NT2/D1 (cell line): ENCODE measurements around the gene GMDS.

Source experiments
- SUZ12 ChIP-seq: IDR thresholded peaks from 2 replicates; pipeline ENCODE4 v1.6.1; 2011; ENCODE audit not compliant: insufficient read length, insufficient read depth; ENCODE audit errors: extremely low read depth
- ZNF274 ChIP-seq: IDR thresholded peaks from 2 replicates; pipeline ENCODE4 v1.6.1; 2011; ENCODE audit warnings: mild to moderate bottlenecking, low read depth, low read length

GRCh38 chr6:1904898-1905297, 340.5 kb downstream of the GMDS start:
- no peak for TF ChIP-seq SUZ12
- TF ChIP-seq ZNF274 = no peak
